H9 (cell line): ENCODE measurements around the gene NFIX. TPM values are rescaled to one million over a fixed set of nuclear protein-coding genes. Genes with fewer than 3 reads are reported as not detected.

ENCODE experiments used
- DNase-seq: peaks from one replicate; pipeline ENCODE4 v3.0.0-alpha.2; 2017
- H2AFZ ChIP-seq: one replicate; pipeline ENCODE4 v1.6.1; 2013; ENCODE audit warnings: mild to moderate bottlenecking, low read length, control low read depth, moderate library complexity
- H2AK5ac ChIP-seq: 2 replicates; pipeline ENCODE4 v1.6.1; 2013; ENCODE audit warnings: low read length, control low read depth, mixed read lengths; ENCODE audit not compliant: insufficient read length
- H2BK120ac ChIP-seq: one replicate; pipeline ENCODE4 v1.6.1; 2013; ENCODE audit warnings: low read depth, mild to moderate bottlenecking, low read length, control low read depth, inconsistent platforms; ENCODE audit not compliant: poor library complexity, severe bottlenecking
- H2BK12ac ChIP-seq: 2 replicates; pipeline ENCODE4 v1.6.1; 2013; ENCODE audit warnings: low read length, control low read depth, mixed read lengths, low read depth; ENCODE audit not compliant: insufficient read length
- H2BK15ac ChIP-seq: 2 replicates; pipeline ENCODE4 v1.6.1; 2013; ENCODE audit warnings: low read depth, low read length, control low read depth
- H2BK20ac ChIP-seq: one replicate; pipeline ENCODE4 v1.6.1; 2013; ENCODE audit warnings: low read depth, mild to moderate bottlenecking, low read length, control low read depth, inconsistent platforms; ENCODE audit not compliant: poor library complexity, severe bottlenecking
- H2BK5ac ChIP-seq: 2 replicates; pipeline ENCODE4 v1.6.1; 2013; ENCODE audit warnings: low read length, control low read depth, mixed read lengths; ENCODE audit not compliant: insufficient read length
- H3K14ac ChIP-seq: 2 replicates; pipeline ENCODE4 v1.6.1; 2013; ENCODE audit warnings: low read length, control low read depth; ENCODE audit not compliant: insufficient read depth
- H3K18ac ChIP-seq: 2 replicates; pipeline ENCODE4 v1.6.1; 2013; ENCODE audit warnings: low read depth, mild to moderate bottlenecking, mixed read lengths, low read length, control low read depth; ENCODE audit not compliant: insufficient read length
- H3K23ac ChIP-seq: 2 replicates; pipeline ENCODE4 v1.6.1; 2013; ENCODE audit warnings: low read length, control low read depth, mixed read lengths, low read depth; ENCODE audit not compliant: insufficient read length
- H3K23me2 ChIP-seq: 2 replicates; pipeline ENCODE4 v1.6.1; 2013; ENCODE audit warnings: low read depth, mild to moderate bottlenecking, mixed read lengths, low read length, control low read depth; ENCODE audit not compliant: insufficient read length, poor library complexity, severe bottlenecking
- H3K27ac ChIP-seq: 2 replicates; pipeline ENCODE4 v1.5.1; 2013; ENCODE audit warnings: low read length, control low read depth, mixed read lengths, low read depth; ENCODE audit not compliant: insufficient read length
- H3K27me3 ChIP-seq: 2 replicates; pipeline ENCODE4 v1.6.1; 2013; ENCODE audit warnings: low read length, control low read depth, inconsistent platforms; ENCODE audit not compliant: insufficient read depth
- H3K4ac ChIP-seq: 2 replicates; pipeline ENCODE4 v1.6.1; 2013; ENCODE audit warnings: low read depth, mild to moderate bottlenecking, control low read depth, inconsistent platforms, low read length, moderate library complexity
- H3K4me1 ChIP-seq: 2 replicates; pipeline ENCODE4 v1.6.1; 2013; ENCODE audit warnings: low read length, control low read depth, inconsistent platforms; ENCODE audit not compliant: insufficient read depth
- H3K4me2 ChIP-seq: 2 replicates; pipeline ENCODE4 v1.6.1; 2013; ENCODE audit warnings: low read length, control low read depth, mixed read lengths; ENCODE audit not compliant: insufficient read length, insufficient read depth
- H3K56ac ChIP-seq: 2 replicates; pipeline ENCODE4 v1.6.1; 2013; ENCODE audit warnings: low read depth, mild to moderate bottlenecking, mixed read lengths, low read length, control low read depth; ENCODE audit not compliant: insufficient read length
- H3K79me1 ChIP-seq: 2 replicates; pipeline ENCODE4 v1.6.1; 2013; ENCODE audit warnings: low read depth, mild to moderate bottlenecking, moderate library complexity, low read length, control low read depth, inconsistent platforms; ENCODE audit not compliant: insufficient read depth, poor library complexity, severe bottlenecking
- H3K79me2 ChIP-seq: 2 replicates; pipeline ENCODE4 v1.6.1; 2013; ENCODE audit warnings: low read length, control low read depth, inconsistent platforms; ENCODE audit not compliant: insufficient read depth
- H3K9ac ChIP-seq: 2 replicates; pipeline ENCODE4 v1.6.1; 2013; ENCODE audit warnings: low read length, control low read depth, mixed read lengths; ENCODE audit not compliant: insufficient read length; ENCODE audit errors: extremely low read depth
- H3K9me3 ChIP-seq: one replicate; pipeline ENCODE4 v1.6.1; 2013; ENCODE audit warnings: low read depth, low read length, inconsistent platforms; ENCODE audit not compliant: control insufficient read depth
- H3T11ph ChIP-seq: one replicate; pipeline ENCODE4 v1.6.1; 2013; ENCODE audit warnings: mild to moderate bottlenecking, low read length, control low read depth, inconsistent platforms
- H4K20me1 ChIP-seq: one replicate; pipeline ENCODE4 v1.6.1; 2013; ENCODE audit not compliant: control insufficient read depth, insufficient read length, insufficient read depth
- H4K5ac ChIP-seq: 2 replicates; pipeline ENCODE4 v1.6.1; 2013; ENCODE audit warnings: low read depth, mild to moderate bottlenecking, mixed read lengths, low read length, control low read depth; ENCODE audit not compliant: insufficient read length
- H4K8ac ChIP-seq: replicated peaks from 2 replicates; pipeline ENCODE4 v1.6.1; 2013; ENCODE audit warnings: low read length, control low read depth, mixed read lengths, low read depth; ENCODE audit not compliant: insufficient read length
- H4K91ac ChIP-seq: 2 replicates; pipeline ENCODE4 v1.6.1; 2013; ENCODE audit warnings: low read depth, mild to moderate bottlenecking, moderate library complexity, mixed read lengths, low read length, control low read depth; ENCODE audit not compliant: insufficient read length
- H3K27ac Mint-ChIP-seq, 3 experiments: 2 replicates in 2 of 3; 3 replicates in 1 of 3; pipeline ENCODE4 v1.8.0; 2020 to 2021; ENCODE audit warnings: mixed read lengths in 3 of 3, mild to moderate bottlenecking in 1 of 3, moderate library complexity in 1 of 3
- H3K27me3 Mint-ChIP-seq: 2 replicates; pipeline ENCODE4 v1.8.0; 2021; ENCODE audit warnings: low read depth, mild to moderate bottlenecking, moderate library complexity, mixed read lengths
- H3K36me3 Mint-ChIP-seq, 3 experiments: 2 replicates in 2 of 3; 3 replicates in 1 of 3; pipeline ENCODE4 v1.8.0; 2020 to 2021; ENCODE audit warnings: low read depth in 3 of 3, mixed read lengths in 3 of 3; ENCODE audit not compliant: insufficient read depth in 1 of 3
- H3K4me1 Mint-ChIP-seq, 2 experiments: 2 replicates each; pipeline ENCODE4 v1.8.0; 2020; ENCODE audit warnings: mixed read lengths in 2 of 2
- H3K4me3 Mint-ChIP-seq, 2 experiments: 2 replicates in 1 of 2; 3 replicates in 1 of 2; pipeline ENCODE4 v1.8.0; 2020 to 2021; ENCODE audit warnings: mild to moderate bottlenecking in 2 of 2, mixed read lengths in 2 of 2, moderate library complexity in 1 of 2
- H3K9me3 Mint-ChIP-seq, 2 experiments: 2 replicates in 1 of 2; 3 replicates in 1 of 2; pipeline ENCODE4 v1.8.0; 2020; ENCODE audit warnings: mild to moderate bottlenecking in 2 of 2, mixed read lengths in 2 of 2, moderate library complexity in 1 of 2
- CTCF ChIP-seq: fragments of 200-600 bp; sonication (generic); conservative IDR thresholded peaks from 3 replicates; pipeline ENCODE4 v1.8.0; 2021; ENCODE audit warnings: antibody characterized with exemption, mild to moderate bottlenecking
- WGBS: extraction: QIAGEN DNeasy Blood & Tissue Kit; methylation state at CpG from one replicate; pipeline ENCODE4 v1.1.7; 2013; ENCODE audit warnings: missing lambda C conversion rate, low lambda C conversion rate, mixed read lengths; ENCODE audit not compliant: insufficient read length; ENCODE audit errors: extremely low coverage; 5-methylcytosine and 5-hydroxymethylcytosine counted together
- total RNA-seq: library from RNA; stranded (reverse); gene quantifications from 2 replicates; pipeline ENCODE4 v1.2.1, GENCODE V29; 2021

The NFIX gene
- total RNA-seq, 1 experiment from 2014 or later: 0.31 TPM

- peaks cover 2 to 9% of the 10 kb centered on the region in 2 experiments; a peak in 2 of 5 replicates for H3K9me3 Mint-ChIP-seq
- Histone ChIP-seq H3K27me3 (peaks cover 53% of the 10 kb centered on the region), H3K56ac (no peak overlapping the region), H2BK12ac (no peak overlapping the region), H2BK5ac (no peak overlapping the region), H3K79me1 (no peaks in the 10 kb centered on the region), H3K79me2 (no peaks in the 10 kb centered on the region), H3K14ac (no peak overlapping the region), H3K18ac (no peak overlapping the region), H3K4me2 (no peak overlapping the region), H3K9ac (no peak overlapping the region), H4K20me1 (peaks cover 6% of the 10 kb centered on the region), H3K4me1 (no peaks in the 10 kb centered on the region), H3T11ph (no peak overlapping the region), H2BK120ac (no peak overlapping the region), H2BK15ac (no peak overlapping the region), H3K23ac (no peak overlapping the region), H4K5ac (no peak overlapping the region), H4K91ac (no peak overlapping the region), H4K8ac (no peak overlapping the region), H2AK5ac (no peak overlapping the region), H2AFZ (no peak overlapping the region), H3K4ac (no peak overlapping the region), H3K27ac (no peak overlapping the region), H2BK20ac (no peak overlapping the region), H3K9me3 (no peaks in the 10 kb centered on the region), H3K23me2 (peaks cover 4% of the 10 kb centered on the region)
- H3K4me3 Mint-ChIP-seq: no peak overlapping the region; a peak in 2 of 5 replicates
- H3K4me1 Mint-ChIP-seq: peaks cover 3 to 8% of the 10 kb centered on the region in 2 experiments
- H3K27me3 Mint-ChIP-seq: peaks cover 97% of the 10 kb centered on the region
- peaks cover 0 to 2% (median 0%) of the 10 kb centered on the region in 3 experiments; a peak in 1 of 7 replicates for H3K36me3 Mint-ChIP-seq
- peak; percentile 59 for DNase-seq
- WGBS: no CpG with 5 or more reads among the region's 52 CpGs
- H3K27ac Mint-ChIP-seq: no peak overlapping the region
- peak; percentile 26; the same call in 2 of the 3 replicates for TF ChIP-seq CTCF
Measured at GRCh38 chr19:12996406-12997094, 1.3 kb downstream of the NFIX start.
